Ascending aorta (tissue), 2 donors: ENCODE data around the gene COL19A1. TPM values are rescaled to one million over a fixed set of nuclear protein-coding genes. Genes with fewer than 3 reads are reported as not detected.

Experiments
- DNase-seq, 2 donors: peaks; one replicate each; pipeline ENCODE4 v3.0.0-alpha.2; 2019; ENCODE audit warnings: low spot score in 2 of 2
- H3K27ac ChIP-seq, 2 donors: fragments of 200-600 bp; sonication (generic); one replicate each; pipeline ENCODE4 v1.5.1; 2016 to 2017; ENCODE audit warnings: mild to moderate bottlenecking in 1 of 2
- H3K27me3 ChIP-seq: fragments of 200-600 bp; sonication (generic); one replicate; pipeline ENCODE4 v1.5.1; 2017
- H3K36me3 ChIP-seq, 2 donors: fragments of 200-600 bp; sonication (generic); one replicate each; pipeline ENCODE4 v1.5.1; 2016
- H3K4me1 ChIP-seq, 2 donors: fragments of 200-600 bp; sonication (generic); one replicate each; pipeline ENCODE4 v1.5.1; 2016 to 2017; ENCODE audit warnings: mild to moderate bottlenecking in 1 of 2
- H3K4me3 ChIP-seq, 2 donors: fragments of 200-600 bp; sonication (generic); one replicate each; pipeline ENCODE4 v1.5.1; 2016 to 2017; ENCODE audit warnings: mild to moderate bottlenecking in 1 of 2
- H3K9me3 ChIP-seq, 2 donors: fragments of 200-600 bp; sonication (generic); one replicate each; pipeline ENCODE4 v1.5.1; 2016
- CTCF ChIP-seq, 3 experiments: fragments of 200-600 bp in 2 of 3; fragments of 450-650 bp in 1 of 3; sonication (generic) in 2 of 3; IDR thresholded peaks; one replicate each; pipeline ENCODE4 v1.5.1; 2016 to 2019; ENCODE audit warnings: antibody characterized with exemption in 3 of 3, mild to moderate bottlenecking in 1 of 3, moderate library complexity in 1 of 3
- intact Hi-C: fragments of 100-400 bp; cut with DNase I; formaldehyde crosslinking; loops from one replicate; pipeline ENCODE4 v1.15.1; 2023
- total RNA-seq: library from RNA; depleted of rRNA; stranded (reverse); fragments of >200 nt; gene quantifications from one replicate; pipeline ENCODE4 v1.1.0, GENCODE V29; 2016

Gene COL19A1
- total RNA-seq, 1 donor from 2014 or later = not detected

DNA sequence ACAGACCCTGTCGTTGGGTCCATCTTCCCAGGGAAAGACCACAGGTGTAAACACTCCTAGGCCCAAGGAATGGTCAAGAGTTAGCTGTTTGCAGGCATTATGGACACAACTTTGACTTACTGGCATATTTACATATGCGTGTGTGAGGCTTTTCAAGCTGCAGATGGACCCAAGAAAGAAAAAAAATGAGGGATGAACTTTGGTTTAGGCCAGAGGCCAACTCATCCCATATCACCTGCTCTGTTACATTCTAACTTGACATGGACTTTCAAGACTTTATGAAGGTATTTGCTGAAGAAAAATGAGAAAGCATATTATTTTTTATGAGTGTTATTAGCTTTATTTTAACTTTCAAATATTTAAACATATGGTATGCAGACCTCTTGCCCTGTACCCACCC lies 6.9 kb downstream of the COL19A1 start:
- intact Hi-C loops = no loop called here

GRCh38 chr6:69875715-69876114 lies 9.4 kb downstream of the COL19A1 start:
- Histone ChIP-seq H3K4me1 (no peaks in the 10 kb centered on the region), H3K27me3 (no peaks in the 10 kb centered on the region), H3K9me3 (no peaks in the 10 kb centered on the region), H3K4me3 (no peak overlapping the region), H3K36me3 (no peaks in the 10 kb centered on the region), H3K27ac (no peak overlapping the region)
- intact Hi-C loops = no loop called here
- no peak for DNase-seq
- TF ChIP-seq CTCF (IDR thresholded peaks at IDR 0.05) = no peak

More for the DNA sequence above, 6.9 kb downstream of the COL19A1 start:
- DNase-seq = no peak
- Histone ChIP-seq H3K36me3 (no peaks in the 10 kb centered on the region), H3K4me1 (no peaks in the 10 kb centered on the region), H3K27me3 (no peaks in the 10 kb centered on the region), H3K4me3 (no peak overlapping the region), H3K9me3 (no peaks in the 10 kb centered on the region), H3K27ac (no peak overlapping the region)
- no peak for TF ChIP-seq CTCF (IDR thresholded peaks at IDR 0.05)

DNA sequence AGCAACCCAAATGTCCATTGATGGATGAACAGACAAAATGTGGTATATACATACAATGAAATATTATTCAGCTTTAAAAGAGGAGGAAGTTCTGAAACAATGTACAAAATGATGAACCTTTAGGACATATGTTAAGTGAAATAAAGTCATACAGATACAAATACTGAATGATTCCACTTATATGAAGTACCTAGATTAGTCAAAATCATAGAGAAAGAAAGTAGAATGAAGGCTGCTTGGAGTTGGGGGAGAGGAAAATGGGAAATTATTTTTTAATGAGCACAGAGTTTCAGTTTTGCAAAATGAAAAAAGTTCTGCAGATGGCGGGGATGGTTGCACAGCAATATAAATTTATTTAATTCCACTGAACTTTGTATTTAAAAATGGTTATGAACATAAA lies 12.4 kb downstream of the COL19A1 start:
- no peak overlapping the region for H3K4me3 ChIP-seq
- no peaks in the 10 kb centered on the region for H3K27me3 ChIP-seq
- intact Hi-C loops = no loop called here
- no peak overlapping the region for H3K27ac ChIP-seq
- no peaks in the 10 kb centered on the region for H3K9me3 ChIP-seq
- TF ChIP-seq CTCF (IDR thresholded peaks at IDR 0.05) = no peak
- H3K36me3 ChIP-seq = no peaks in the 10 kb centered on the region
- no peaks in the 10 kb centered on the region for H3K4me1 ChIP-seq
- no peak for DNase-seq

GRCh38 chr6:69880601-69881000 lies 14.2 kb downstream of the COL19A1 start:
- no peaks in the 10 kb centered on the region for H3K9me3 ChIP-seq
- no peak overlapping the region for H3K4me3 ChIP-seq
- intact Hi-C loops = no loop called here
- no peaks in the 10 kb centered on the region for H3K4me1 ChIP-seq
- H3K36me3 ChIP-seq = no peaks in the 10 kb centered on the region
- no peaks in the 10 kb centered on the region for H3K27me3 ChIP-seq
- DNase-seq = no peak
- no peak for TF ChIP-seq CTCF (IDR thresholded peaks at IDR 0.05)
- H3K27ac ChIP-seq = no peak overlapping the region

- TF ChIP-seq CTCF (IDR thresholded peaks at IDR 0.05) = no peak
- no peaks in the 10 kb centered on the region for H3K27me3 ChIP-seq
- H3K4me3 ChIP-seq = no peak overlapping the region
- no peaks in the 10 kb centered on the region for H3K4me1 ChIP-seq
- H3K36me3 ChIP-seq = no peaks in the 10 kb centered on the region
- intact Hi-C loops = no loop called here
- no peak for DNase-seq
- H3K9me3 ChIP-seq = no peaks in the 10 kb centered on the region
- H3K27ac ChIP-seq = no peak overlapping the region
Measured at GRCh38 chr6:69881322-69882151, 15.2 kb downstream of the COL19A1 start.
